Activated T-helper 9 cell treated with anti-CD3 and anti-CD28 coated beads, Interleukin-2, amount 50 U/mL, for 16 hours (primary cell): Measurements from ENCODE around the gene AOC2.
"Not testable (repeated sequence)": the region's sequence is repeated elsewhere in the genome, so short reads cannot be mapped to it uniquely, and the experiment has no call there.

Experiments used
- DNase-seq: peaks from one replicate; pipeline ENCODE4 v3.0.0-alpha.2; 2020; ENCODE audit warnings: low read depth

Gene AOC2

GRCh38 chr17:42883802-42884558 is 39.6 kb downstream of the AOC2 start:
- no peak for DNase-seq

GRCh38 chr17:42885806-42886205 is 41.4 kb downstream of the AOC2 start:
- not testable (repeated sequence) for DNase-seq

- DNase-seq = no peak
Observed at GRCh38 chr17:42886283-42887176, 42.1 kb downstream of the AOC2 start.

- no peak for DNase-seq
Observed at GRCh38 chr17:42889809-42890208, 45.4 kb downstream of the AOC2 start.

GRCh38 chr17:42891539-42892152 is 47.3 kb downstream of the AOC2 start:
- no peak for DNase-seq

- DNase-seq = no peak
Observed at GRCh38 chr17:42893359-42893758, 49.0 kb downstream of the AOC2 start.

- no peak for DNase-seq
Observed at GRCh38 chr17:42894283-42895184, 50.2 kb downstream of the AOC2 start.

- DNase-seq = no peak
Observed at GRCh38 chr17:42895185-42895555, 50.8 kb downstream of the AOC2 start.

- no peak for DNase-seq
Observed at GRCh38 chr17:42898147-42898811, 53.9 kb downstream of the AOC2 start.

- DNase-seq = not testable (repeated sequence)
Observed at GRCh38 chr17:42899981-42900380, 55.6 kb downstream of the AOC2 start.
